GM21528 (cell line): ENCODE measurements around the gene PCOLCE2.

ENCODE experiments used
- ATAC-seq: cut with Tn5 transposase; IDR thresholded peaks from one replicate; pipeline ENCODE4 v1.9.1; 2021; ENCODE audit warnings: mild to moderate bottlenecking, moderate library complexity; ENCODE audit not compliant: unreplicated experiment, low FRiP score

PCOLCE2 gene, protein sequence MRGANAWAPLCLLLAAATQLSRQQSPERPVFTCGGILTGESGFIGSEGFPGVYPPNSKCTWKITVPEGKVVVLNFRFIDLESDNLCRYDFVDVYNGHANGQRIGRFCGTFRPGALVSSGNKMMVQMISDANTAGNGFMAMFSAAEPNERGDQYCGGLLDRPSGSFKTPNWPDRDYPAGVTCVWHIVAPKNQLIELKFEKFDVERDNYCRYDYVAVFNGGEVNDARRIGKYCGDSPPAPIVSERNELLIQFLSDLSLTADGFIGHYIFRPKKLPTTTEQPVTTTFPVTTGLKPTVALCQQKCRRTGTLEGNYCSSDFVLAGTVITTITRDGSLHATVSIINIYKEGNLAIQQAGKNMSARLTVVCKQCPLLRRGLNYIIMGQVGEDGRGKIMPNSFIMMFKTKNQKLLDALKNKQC

DNA sequence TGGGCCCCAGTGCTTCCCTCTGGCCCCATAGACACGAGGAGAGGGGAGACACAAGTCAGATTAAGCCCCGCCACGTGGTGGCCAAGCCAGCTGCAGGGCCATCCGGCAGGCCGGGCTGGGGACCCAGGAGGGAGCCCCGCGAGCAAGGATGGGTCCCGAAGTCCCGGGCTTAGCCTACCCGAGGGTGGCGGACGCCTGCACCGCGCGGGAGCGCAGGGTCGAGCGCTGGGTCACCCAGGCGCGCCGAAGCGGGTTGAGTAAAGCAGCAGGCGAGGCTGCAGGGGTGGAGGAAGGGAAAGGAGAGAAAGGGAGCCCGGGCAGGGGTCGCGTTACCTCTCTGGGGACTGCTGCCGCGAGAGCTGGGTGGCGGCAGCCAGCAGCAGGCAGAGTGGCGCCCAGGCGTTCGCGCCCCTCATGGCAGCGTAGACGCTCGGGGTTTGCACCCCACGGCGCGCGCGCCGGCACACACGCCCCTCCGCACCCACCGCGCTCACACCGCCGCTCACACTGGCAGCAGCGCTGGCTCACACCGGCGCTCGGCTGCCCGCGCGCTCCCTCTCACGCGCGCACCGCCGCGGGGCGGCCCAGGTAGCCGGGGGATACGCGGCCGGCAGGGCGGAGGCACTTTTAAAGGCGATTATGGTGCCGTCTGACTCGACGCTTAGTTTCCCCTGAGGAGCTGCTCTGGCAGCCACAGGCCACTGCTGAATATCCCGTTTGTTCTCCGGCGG lies at the start of gene PCOLCE2:
Gene PCOLCE2 (minus strand): TSS at position 603 of the 731 bp plus-strand sequence. CDS start 187 bp downstream, at position 416.
- no peak for ATAC-seq

DNA sequence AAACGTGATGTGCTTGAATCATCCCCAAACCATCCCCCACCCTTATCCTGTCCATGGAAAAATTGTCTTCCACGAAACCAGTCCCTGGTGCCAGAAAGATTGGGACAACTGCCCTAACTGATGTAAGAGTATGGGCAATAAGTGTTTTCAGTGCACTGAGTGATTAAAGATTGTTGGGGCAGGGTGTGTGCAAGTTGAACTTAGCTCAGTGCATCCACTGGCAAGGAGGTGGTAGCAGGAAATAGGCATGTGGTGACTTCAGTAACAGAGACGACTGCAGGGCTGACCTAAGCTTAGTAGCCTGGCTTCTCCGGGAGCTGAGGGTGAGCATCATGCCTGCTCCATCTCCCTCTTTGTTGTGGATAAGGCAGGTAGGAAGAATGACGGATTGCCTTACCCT lies 47.1 kb upstream of the PCOLCE2 start:
- ATAC-seq, result no peak

DNA sequence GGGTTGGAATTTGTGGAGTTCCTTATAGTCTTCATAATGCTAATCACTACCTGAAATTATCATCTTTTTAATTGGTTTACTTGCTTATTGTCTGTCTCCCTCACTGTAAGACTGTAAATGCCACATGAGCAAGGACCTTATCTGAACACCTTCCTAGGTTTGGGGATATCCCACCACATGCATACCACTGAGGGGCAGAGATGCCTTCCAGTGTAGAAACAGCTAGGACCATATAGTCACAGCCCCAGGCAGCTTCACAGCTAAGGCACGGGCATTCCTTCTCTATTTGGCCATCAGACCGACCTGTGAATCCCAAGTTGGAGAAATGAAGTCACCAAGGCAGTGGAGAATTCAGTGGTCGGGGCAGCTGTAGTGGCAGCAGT lies 46.0 kb upstream of the PCOLCE2 start:
- no peak for ATAC-seq

DNA sequence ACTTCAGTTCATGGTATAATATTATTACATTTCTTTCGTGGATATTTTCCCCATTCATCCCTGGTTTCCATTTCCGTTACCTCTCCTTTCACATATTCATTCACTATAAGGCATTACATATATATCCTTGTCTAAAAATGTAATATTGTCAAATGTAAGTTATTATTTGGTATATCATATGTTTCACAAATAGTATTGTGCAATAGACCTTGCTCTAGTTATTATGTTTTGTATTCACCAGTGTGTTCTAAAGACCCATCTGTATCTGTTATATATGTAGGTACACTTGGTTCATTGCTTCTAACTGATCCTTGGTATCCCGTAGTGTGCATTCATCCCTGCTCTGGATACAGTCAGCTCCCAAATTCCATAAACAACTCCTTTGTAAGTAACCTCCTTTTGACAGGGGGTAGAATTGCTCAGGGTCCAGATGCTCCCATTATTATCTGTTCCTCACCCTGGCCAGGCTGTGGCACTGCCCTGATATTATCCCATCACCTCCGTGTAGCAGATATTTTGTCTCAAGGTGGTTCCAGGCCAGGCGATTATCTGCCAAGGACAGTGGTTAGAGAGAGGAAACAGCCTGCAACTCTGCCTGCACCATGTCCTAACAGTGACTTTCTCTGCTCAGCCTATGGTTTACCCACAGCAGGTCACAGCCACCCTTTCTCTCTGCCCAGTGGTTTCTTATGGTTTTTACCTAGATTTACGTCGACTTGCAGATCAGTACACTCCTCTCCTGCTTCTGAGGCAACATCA lies 45.4 kb upstream of the PCOLCE2 start:
- ATAC-seq, result no peak

DNA sequence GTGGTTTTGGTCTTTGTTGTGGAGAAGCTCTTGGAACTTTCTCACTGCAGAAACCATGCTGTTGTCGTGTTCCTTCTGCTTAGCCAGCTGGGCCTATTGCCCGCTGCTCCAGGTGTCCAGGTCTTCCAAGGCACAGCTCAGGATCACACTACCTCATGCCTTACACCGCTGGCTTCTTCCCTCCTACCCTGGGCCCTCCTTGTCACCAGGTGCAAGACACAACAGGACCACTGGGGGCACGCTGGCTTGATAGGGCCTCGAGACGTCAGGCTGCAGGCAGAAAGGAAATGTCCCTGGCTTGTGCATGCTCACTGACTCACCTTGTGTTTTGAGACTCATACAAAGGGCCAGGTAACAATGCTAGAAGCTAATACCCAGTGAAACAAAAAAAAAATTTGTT lies 42.3 kb upstream of the PCOLCE2 start:
- ATAC-seq, result peak; percentile 79

DNA sequence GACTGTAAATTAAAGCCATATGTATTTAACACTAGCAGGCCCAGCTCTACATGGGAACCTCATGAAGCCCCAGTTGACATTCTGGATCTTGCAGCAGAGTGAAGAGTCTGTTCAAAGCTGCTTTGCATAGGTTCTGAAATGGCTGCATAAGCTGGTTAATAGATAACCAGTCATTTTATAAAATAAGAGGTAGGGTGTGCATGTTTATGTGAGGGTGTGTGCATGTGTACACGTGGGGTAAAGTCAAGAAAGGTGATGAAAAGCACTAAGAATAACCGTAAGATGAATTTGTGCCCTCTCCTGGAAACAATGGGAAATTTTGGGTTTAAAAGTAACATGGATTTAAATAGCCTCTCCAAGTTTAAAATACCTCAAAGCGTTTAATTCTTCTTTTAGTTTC lies 41.6 kb upstream of the PCOLCE2 start:
- no peak for ATAC-seq

DNA sequence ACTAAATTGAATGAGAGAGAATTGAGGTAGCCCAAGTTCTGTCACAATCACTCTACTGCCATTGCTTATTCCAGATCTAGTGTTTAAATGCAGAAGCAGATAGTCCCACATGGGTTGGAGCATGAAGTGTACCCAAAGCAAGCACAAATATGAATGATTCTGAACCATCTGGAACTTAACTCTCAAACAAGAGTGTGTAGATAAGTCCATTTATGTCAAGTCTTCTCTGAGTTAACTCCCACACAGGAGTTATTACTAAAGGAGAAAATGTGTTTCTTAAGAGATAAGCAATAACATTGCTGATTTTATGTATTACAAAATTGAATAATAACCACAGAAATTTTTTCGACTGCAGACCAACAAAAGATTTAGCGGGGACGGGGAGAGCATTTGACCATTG lies 41.0 kb upstream of the PCOLCE2 start:
- no peak for ATAC-seq

DNA sequence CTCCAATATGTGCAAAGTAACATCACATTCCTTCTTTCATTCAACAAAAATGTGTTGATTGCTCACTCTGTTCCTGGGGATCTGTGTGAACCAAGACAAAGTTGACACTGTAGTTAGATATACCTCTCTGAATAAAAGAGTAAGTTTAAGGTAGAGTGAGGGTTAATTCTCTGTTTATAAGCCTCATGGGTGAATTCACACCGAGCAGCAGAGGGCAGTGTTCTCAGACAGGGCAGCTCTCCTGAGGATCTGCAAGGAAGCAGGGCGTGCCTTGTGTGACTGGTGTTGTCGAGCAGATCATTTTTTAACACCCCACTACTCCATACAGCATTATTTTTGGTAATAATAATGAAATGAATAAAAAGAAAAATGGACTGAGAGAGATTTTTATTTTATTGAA lies 40.2 kb upstream of the PCOLCE2 start:
- no peak for ATAC-seq

DNA sequence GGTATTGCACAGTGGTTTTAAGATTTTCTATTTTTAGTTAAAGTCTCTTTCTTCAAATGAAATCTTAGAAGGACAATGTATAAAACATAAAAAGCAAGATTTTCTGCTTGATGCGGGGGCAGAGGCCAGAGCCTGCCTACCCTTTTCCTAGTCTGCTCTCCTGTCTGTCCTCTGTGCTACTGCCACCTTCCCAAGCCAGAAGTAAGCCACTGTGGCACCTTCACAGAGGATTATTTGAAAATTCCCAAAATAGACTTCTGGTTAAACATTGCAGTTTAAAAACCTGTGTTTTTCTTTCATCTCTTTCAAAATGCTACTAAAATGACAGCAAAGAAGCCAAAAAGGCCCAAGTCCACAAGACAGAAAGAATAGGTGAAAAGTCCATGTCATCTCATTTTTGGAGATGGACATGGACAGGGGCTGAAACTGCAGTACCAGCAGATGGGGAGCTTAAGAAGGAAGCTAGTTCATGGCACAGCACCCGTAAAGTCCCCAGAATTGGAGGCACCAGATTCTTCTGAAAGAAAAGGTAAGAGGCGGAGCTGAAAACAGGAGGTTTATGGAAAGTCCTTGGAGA lies 37.6 kb upstream of the PCOLCE2 start:
- no peak for ATAC-seq

DNA sequence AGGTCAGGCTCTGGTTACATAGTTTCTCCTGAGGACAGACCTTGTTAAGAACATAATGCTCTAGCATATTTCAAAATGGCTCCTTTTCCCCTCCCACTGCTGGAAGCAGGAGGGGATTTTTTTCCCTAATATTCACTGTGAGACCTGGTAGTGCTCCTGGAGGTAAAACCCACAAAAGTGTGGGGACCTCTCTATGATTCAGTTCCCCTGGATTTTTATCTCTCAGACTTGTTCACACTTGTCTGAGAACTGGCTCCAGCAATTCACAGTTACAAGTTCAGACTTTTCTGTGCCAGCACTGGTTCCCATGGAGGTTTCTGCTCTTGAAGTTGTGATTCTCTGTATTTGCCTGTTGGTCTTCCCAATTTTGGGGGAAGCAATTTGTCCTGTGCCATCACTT lies 36.3 kb upstream of the PCOLCE2 start:
- no peak for ATAC-seq

DNA sequence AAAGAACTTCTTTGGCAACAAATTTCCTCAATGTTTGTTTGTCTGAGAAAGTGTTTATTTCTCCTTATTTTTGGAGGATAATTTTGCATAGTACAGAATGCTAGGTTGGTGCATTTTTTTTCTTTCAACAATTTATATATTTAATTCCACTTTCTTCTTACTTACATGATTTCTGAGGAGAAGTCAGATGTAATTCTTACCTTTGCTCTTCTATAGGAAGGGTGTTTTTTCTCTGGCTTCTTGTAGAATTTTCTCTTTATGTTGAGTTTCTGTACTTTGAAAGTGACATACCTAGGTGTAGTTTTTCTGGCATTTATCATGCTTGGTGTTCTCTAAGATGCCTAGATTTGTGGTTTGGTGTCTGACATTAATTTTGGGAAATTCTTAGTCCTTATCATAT lies 34.8 kb upstream of the PCOLCE2 start:
- ATAC-seq, result no peak

DNA sequence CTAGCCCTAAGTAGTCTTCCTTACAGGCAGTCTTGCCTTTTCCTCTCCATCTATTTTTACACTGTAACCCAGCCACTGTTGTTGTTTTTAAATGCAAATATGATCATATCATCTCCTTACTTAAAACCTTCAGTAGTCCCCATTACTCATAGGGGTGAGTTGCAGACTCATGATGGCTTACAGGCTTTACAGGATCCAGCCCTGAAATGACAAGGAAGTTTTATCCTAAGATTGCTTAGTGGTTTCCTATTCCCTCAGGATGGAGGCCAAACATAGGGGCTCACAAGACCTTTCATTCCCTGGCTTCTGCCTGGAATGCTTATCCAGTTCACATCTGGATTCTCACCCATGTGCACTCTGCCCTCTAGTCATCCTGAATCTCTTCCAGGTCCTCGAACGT lies 27.7 kb upstream of the PCOLCE2 start:
- ATAC-seq, result no peak

DNA sequence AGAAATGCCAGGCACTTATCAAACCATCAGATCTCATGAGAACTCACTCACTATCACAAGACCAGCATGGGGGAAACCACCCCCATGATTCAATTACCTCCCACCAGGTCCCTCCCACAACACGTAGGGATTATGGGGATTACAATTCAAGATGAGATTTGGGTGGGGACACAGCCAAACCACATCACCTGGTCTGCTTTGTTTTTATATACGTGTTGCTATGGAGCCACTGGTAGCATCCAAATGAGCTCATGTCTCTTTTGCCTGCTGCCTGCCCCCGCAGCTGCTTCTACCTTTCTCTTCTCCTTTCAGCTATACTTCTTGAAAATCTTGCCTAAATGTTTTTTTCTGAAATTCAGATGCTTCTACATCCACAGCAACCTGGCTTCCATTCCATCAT lies 26.8 kb upstream of the PCOLCE2 start:
- ATAC-seq, result no peak

DNA sequence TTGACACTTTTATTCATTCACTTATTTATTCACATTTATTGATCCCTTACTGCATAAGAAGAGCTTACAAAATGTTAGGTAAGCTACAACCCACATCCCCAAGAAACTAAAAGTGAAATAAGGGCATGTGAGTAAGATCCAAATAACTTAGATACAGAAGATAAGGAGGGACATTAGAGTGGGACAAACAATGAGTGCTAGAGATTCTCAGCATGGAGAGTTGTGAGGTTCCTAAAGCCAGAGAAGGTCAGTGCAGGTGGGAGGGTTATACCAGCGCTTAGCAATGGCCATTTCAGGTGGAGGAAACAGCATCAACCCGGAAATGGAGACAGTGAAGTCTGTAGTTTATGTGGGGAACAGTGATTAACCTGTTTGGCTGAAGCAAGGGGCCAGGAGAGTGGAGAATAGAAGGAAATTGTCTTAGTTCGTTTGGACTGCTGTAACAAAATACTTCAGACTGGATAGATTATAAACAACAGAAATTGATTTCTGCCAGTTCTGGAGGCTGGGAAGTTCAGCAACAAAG lies 25.5 kb upstream of the PCOLCE2 start:
- no peak for ATAC-seq

DNA sequence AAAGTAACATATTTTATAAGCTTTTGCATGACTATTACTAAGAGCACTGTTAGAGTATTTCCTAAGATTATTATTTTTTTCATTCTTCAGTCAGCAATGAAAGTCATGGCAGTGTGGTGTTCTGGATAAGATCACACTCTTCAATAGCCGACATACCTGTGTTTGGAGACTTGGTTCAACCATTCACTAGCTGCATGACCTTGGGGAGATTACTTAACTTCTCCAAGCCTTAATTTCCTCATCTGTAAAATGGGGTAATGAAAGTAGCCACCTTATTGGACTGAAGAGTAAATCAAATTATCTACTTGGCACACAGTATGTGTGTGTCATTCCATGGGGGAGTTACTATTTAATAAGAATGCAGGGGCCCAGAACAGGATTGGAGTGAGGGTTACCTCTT lies 24.5 kb upstream of the PCOLCE2 start:
- no peak for ATAC-seq

DNA sequence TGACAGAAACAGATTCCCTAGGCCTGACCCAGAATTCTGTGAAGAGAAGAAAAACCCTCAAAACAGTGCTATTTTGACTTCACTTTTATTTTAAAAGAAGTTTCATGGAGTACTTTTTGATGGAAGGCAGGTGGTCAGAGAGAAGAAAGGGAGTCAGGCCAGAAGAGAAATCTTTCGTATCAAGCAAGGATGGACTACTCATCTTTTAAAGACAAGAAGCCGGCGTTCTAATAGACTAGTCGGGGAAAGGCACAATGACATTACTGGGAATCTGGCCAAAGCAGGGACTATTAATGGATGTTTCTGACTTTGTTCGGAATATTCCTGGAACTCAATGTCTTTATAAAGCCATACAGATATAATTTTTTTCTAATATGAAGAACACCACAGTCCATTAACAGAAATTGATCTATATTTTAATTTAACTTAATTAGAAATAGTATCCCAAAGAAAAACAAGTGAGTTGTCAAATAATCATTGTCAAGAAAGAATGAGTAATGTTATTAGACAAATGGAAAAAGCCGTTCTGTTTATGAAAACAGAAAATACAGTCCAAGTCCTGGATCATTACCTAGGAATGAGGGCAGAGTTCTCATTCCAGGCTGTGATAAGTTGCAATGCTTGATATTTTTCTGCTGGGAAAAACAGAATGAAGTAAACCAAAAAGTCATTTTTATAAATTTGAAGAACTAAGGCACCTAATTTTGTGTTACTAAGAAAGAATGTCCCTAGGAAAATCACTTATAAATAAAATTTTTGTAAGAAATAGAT lies 23.7 kb upstream of the PCOLCE2 start:
- no peak for ATAC-seq

DNA sequence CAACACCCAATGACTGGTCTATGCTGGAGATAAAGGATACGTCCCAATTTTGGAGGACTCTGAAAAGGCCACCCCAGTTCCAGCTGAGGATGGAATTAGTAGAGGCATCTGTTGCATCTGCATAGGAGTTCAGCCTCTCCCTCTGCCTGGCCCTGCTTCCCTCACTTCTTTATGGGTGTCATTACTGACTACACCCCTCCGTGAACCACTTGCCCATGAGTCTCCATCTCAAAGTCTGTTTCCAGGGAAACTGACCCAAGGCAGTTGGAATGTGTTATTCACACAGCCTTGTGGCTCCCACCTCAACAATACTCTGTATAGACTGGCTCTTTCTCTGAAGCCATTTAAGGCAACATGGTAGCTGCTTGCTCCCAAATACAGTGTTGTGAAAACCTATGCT lies 21.4 kb upstream of the PCOLCE2 start:
- no peak for ATAC-seq

DNA sequence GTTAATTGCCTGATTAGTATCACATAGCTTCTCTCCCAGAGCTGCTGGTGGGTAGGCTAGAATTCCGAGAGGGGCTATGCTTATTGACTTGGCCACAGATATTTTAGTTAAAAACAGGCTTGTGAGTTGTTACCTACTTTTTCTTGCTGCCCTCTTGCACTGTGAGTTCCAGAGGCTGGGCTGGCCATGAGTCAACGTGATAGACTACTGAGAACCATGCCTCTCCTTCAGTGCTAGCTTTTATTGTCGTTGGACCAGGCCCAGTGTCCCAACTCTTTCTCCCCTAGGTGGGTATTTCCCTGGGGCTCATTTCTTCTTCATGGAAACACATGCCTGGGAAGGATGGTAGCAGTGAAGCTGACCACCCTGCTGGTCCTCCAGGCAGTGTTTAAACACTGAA lies 20.4 kb upstream of the PCOLCE2 start:
- no peak for ATAC-seq

DNA sequence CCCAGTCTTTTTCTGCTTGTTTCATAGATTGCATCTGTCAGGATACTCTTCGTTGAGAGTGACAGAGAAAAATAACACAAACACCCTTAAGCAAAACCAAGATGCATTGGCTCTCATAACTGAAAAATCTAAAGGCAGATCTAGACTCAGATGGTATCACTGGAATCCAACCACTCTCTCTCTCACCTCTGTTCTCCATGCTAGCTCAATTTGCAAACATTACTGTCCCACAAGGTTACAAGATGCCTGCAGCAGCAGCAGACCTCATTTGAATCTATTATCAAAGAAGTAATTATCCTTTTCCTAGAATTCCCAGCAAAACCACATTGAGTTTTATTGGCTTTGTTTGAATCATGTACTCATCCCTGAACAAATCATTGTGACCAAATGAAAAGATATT lies 19.1 kb upstream of the PCOLCE2 start:
- ATAC-seq, result no peak
